ENCODE results near the gene ODR4. TPM values are rescaled to one million over a fixed set of nuclear protein-coding genes. Genes with fewer than 3 reads are reported as not detected.

The ODR4 gene
- total and polyA plus RNA-seq, 4 donors: 8.7 to 25.8 (median 13.9) TPM

- TF ChIP-seq FOXA1 (IDR thresholded peaks at IDR 0.05): no peak
- TF ChIP-seq HNF4G (IDR thresholded peaks at IDR 0.05): no peak
- TF ChIP-seq RAD21 (IDR thresholded peaks at IDR 0.05): no peak
- no peak for TF ChIP-seq CTCF (IDR thresholded peaks at IDR 0.05; ENCODE audit: low read depth, low read length, missing input control)
- no peak for TF ChIP-seq TAF1 (conservative IDR thresholded peaks at IDR 0.05)
- no peak for TF ChIP-seq RXRA (IDR thresholded peaks at IDR 0.05)
- TF ChIP-seq ATF3 (IDR thresholded peaks at IDR 0.05): no peak
- TF ChIP-seq NR2F2 (IDR thresholded peaks at IDR 0.05): no peak
- Histone ChIP-seq H3K4me1 (ENCODE audit: control insufficient read depth in 4 of 4, insufficient read depth in 4 of 4, low read length in 3 of 4) (no peaks in the 10 kb centered on the region), H3K9me3 (ENCODE audit: control insufficient read depth in 4 of 4, low read length in 3 of 4) (no peaks in the 10 kb centered on the region), H3K4me3 (ENCODE audit: low read depth in 1 of 3, low read length in 3 of 3) (no peak overlapping the region), H3K36me3 (ENCODE audit: control insufficient read depth in 4 of 4, insufficient read depth in 3 of 4, low read depth in 1 of 4, low read length in 3 of 4) (peaks cover 0 to 9% (median under 1%) of the 10 kb centered on the region in 4 donors), H3K27me3 (ENCODE audit: control insufficient read depth in 4 of 4, insufficient read depth in 4 of 4, low read length in 3 of 4) (no peaks in the 10 kb centered on the region), H3K27ac (ENCODE audit: low read depth in 1 of 2, low read length in 2 of 2) (no peak overlapping the region), H3K9ac (ENCODE audit: low read depth in 1 of 2, low read length in 2 of 2) (no peak overlapping the region)
- 89% methylated on average over 3 of the region's 3 CpGs for WGBS
- no peak for DNase-seq (ENCODE audit: low spot score)
Observed at GRCh38 chr1:186429017-186429416, 53.4 kb downstream of the ODR4 start.

- no peak for TF ChIP-seq CTCF (IDR thresholded peaks at IDR 0.05; ENCODE audit: low read depth, low read length, missing input control)
- TF ChIP-seq ATF3 (IDR thresholded peaks at IDR 0.05): no peak
- no peak for TF ChIP-seq JUND (IDR thresholded peaks at IDR 0.05)
- no peak for TF ChIP-seq FOXA2 (IDR thresholded peaks at IDR 0.05)
- no peak for TF ChIP-seq RAD21 (IDR thresholded peaks at IDR 0.05)
- TF ChIP-seq EGR1 (IDR thresholded peaks at IDR 0.05; ENCODE audit: low read depth in 2 of 2): no peak
- no peak for TF ChIP-seq ZBTB33 (IDR thresholded peaks at IDR 0.05)
- no peak for TF ChIP-seq MAX (IDR thresholded peaks at IDR 0.05)
- TF ChIP-seq RXRA (IDR thresholded peaks at IDR 0.05): no peak
- no peak for TF ChIP-seq YY1 (IDR thresholded peaks at IDR 0.05)
- TF ChIP-seq GABPA (IDR thresholded peaks at IDR 0.05 in 1 of 2, conservative IDR thresholded peaks at IDR 0.05 in 1 of 2): no peak
- no peak for TF ChIP-seq TAF1 (conservative IDR thresholded peaks at IDR 0.05)
- TF ChIP-seq HNF4A (conservative IDR thresholded peaks at IDR 0.05): no peak
- no peak for TF ChIP-seq HNF4G (IDR thresholded peaks at IDR 0.05)
- no peak for TF ChIP-seq REST (IDR thresholded peaks at IDR 0.05)
- TF ChIP-seq FOXA1 (IDR thresholded peaks at IDR 0.05): no peak
- no peak for TF ChIP-seq NR2F2 (IDR thresholded peaks at IDR 0.05)
- TF ChIP-seq SP1 (IDR thresholded peaks at IDR 0.05): no peak
- no peak overlapping the region for H3K9ac ChIP-seq (ENCODE audit: low read depth in 1 of 2, low read length in 2 of 2)
- H3K4me1 ChIP-seq (ENCODE audit: control insufficient read depth in 4 of 4, insufficient read depth in 4 of 4, low read length in 3 of 4): no peaks in the 10 kb centered on the region
- no peaks in the 10 kb centered on the region for H3K9me3 ChIP-seq (ENCODE audit: control insufficient read depth in 4 of 4, low read length in 3 of 4)
- H3K27me3 ChIP-seq (ENCODE audit: control insufficient read depth in 4 of 4, insufficient read depth in 4 of 4, low read length in 3 of 4): no peaks in the 10 kb centered on the region
- H3K4me3 ChIP-seq (ENCODE audit: low read depth in 1 of 3, low read length in 3 of 3): no peak overlapping the region
- H3K27ac ChIP-seq (ENCODE audit: low read depth in 1 of 2, low read length in 2 of 2): no peak overlapping the region
- H3K36me3 ChIP-seq (ENCODE audit: control insufficient read depth in 4 of 4, insufficient read depth in 3 of 4, low read depth in 1 of 4, low read length in 3 of 4): peaks cover 0 to 2% (median 0%) of the 10 kb centered on the region in 4 donors
- 89% methylated on average over 1 of the region's 1 CpG for WGBS
- no peak for DNase-seq (ENCODE audit: low spot score)
Observed at GRCh38 chr1:186435336-186435735, 59.7 kb downstream of the ODR4 start.

Data from liver (tissue), 9 donors.